ENCODE measurements around the gene TRIM52. TPM values are rescaled to one million over a fixed set of nuclear protein-coding genes. Genes with fewer than 3 reads are reported as not detected.

Gene TRIM52
- total and polyA plus RNA-seq, 2 of the 4 experiments (the other 2 are of a cell fraction): 2.3 to 6.9 TPM

DNA sequence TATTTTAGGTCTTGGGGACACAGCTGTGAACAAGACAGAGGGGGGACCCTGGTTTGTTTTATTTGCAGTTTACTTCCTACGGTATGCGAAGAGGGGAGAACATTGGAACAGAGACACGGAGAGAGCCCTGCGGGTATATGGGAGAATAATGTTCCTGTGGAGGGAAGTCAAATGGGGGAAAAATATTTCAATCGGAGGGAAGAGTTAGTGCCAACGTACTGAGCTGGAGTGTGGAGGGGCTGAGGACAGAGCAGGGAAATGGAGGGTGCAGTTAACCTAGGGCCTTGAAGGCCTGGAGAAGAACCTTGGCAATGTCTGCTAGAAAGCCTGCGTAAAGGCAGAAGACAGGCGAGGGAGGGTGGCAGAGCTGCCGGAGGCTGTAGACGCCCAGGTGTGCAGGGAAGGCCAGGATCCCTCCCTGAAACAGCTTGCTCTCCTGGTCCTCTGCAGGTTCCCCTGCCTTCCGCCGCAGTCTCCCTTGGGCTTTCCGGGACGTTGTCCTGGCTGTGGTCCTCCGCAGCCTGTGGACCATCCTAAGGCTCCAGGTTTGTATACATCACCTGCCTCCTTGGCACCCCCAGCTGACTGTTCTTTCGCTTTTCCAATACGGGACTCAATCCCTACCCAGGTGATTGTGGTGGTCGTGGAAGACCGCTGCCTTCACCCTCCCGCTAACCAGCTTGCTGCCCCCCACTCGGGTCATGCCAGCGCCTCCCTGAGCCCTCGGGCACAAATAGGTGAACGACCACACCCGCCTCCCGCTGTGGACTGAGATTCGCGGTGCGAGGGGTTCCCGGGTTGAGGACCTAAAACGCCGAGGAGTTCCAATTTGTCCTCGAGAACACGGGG, 15.3 kb downstream of the TRIM52 start:
- H3K56ac ChIP-seq (ENCODE audit: extremely low read depth, insufficient read depth, low read length): peak overlapping the region; percentile 91
- H3K4ac ChIP-seq (ENCODE audit: low read depth, low read length): peak overlapping the region; percentile 94
- TF ChIP-seq CEBPB (IDR thresholded peaks at IDR 0.05; ENCODE audit: low read depth, low read length) (no peak), RCOR1 (IDR thresholded peaks at IDR 0.05; ENCODE audit: insufficient replicate concordance, low read length) (no peak)
- peaks cover 55% of the 10 kb centered on the region for H4K20me1 ChIP-seq (ENCODE audit: insufficient read depth, low read length)
- peak overlapping the region; percentile 83 for H2BK5ac ChIP-seq (ENCODE audit: low read depth, low read length, poor library complexity, severe bottlenecking)
- dilution Hi-C loops (cut with HindIII; ENCODE audit: low sequenced_read_pairs, unreplicated experiment) (no loop called here), in situ Hi-C loops (cut with MboI; ENCODE audit: low sequenced_read_pairs) (no loop called here), intact Hi-C loops (cut with micrococcal nuclease) (loop anchor here (1.0 kb wide), 2 partner anchors 16 to 54 kb away; partner anchors contain the start of gene TRIM52)
- H2AK5ac ChIP-seq (ENCODE audit: low read depth, low read length): peak overlapping the region; percentile 99
- H3K4me2 ChIP-seq (ENCODE audit: low read depth, low read length): peak overlapping the region; percentile 93
- peak overlapping the region; percentile 12; the same call in 1 of the 3 replicates for H2BK15ac ChIP-seq (ENCODE audit: low read depth, low read length)
- H4K8ac ChIP-seq (ENCODE audit: low read depth in 2 of 2, low read length in 2 of 2): peak overlapping the region; percentile 98 to 99
- H3K36me3 ChIP-seq (ENCODE audit: control insufficient read depth, insufficient read depth, low read length): peaks cover 31% of the 10 kb centered on the region
- H3K27ac ChIP-seq (ENCODE audit: insufficient read depth, low read length): peak overlapping the region; percentile 97
- CTCF ChIA-PET: no interaction called here
- H2AFZ ChIP-seq (replicated peaks; ENCODE audit: low read length, poor library complexity): peak overlapping the region; percentile 91
- 40% methylated on average over 20 of the region's 34 CpGs; no CpG with 5 or more reads in 1 of the 2 experiments for WGBS, 2 experiments (ENCODE audit: extremely low coverage in 2 of 2, insufficient read length in 1 of 2)
- H3K23ac ChIP-seq (ENCODE audit: low read depth, low read length): peak overlapping the region; percentile 88
- peaks cover 25% of the 10 kb centered on the region for H3K9me1 ChIP-seq (ENCODE audit: insufficient read depth, low read length)
- BruUV-seq (replicated peaks): no TSS peak
- no peaks in the 10 kb centered on the region for H3K27me3 ChIP-seq (ENCODE audit: control insufficient read depth, insufficient read depth, low read length)
- H2BK120ac ChIP-seq (ENCODE audit: low read depth, low read length): peak overlapping the region; percentile 74
- DNase-seq (no peak), ATAC-seq (ENCODE audit: low read depth) (no peak)
- H2AK9ac ChIP-seq (replicated peaks; ENCODE audit: low read depth, low read length, poor library complexity): peak overlapping the region; percentile 100
- peak overlapping the region; percentile 98 for H4K91ac ChIP-seq (ENCODE audit: insufficient read depth, low read depth, low read length)
- H2BK20ac ChIP-seq (ENCODE audit: low read depth, low read length): peak overlapping the region; percentile 22; the same call in 1 of the 2 replicates
- POLR2A ChIA-PET (ENCODE audit: unreplicated experiment): no interaction called here
- H3K14ac ChIP-seq (replicated peaks; ENCODE audit: low read depth, low read length): peak overlapping the region; percentile 99
- peaks cover 18% of the 10 kb centered on the region for H3K4me1 ChIP-seq (ENCODE audit: control insufficient read depth, insufficient read depth, low read length)
- peak overlapping the region; percentile 86 for H3K4me3 ChIP-seq (ENCODE audit: insufficient read depth, low read depth, low read length)
- H3K18ac ChIP-seq (ENCODE audit: low read depth, low read length): peak overlapping the region; percentile 70
- H3K79me1 ChIP-seq (ENCODE audit: low read depth in 1 of 2, low read length in 2 of 2): peaks cover 11 to 58% of the 10 kb centered on the region in 2 experiments
- H4K5ac ChIP-seq (ENCODE audit: low read depth, low read length): peak overlapping the region; percentile 98
- H3K9ac ChIP-seq (ENCODE audit: low read depth, low read length): peak overlapping the region; percentile 97
- H3K9me3 ChIP-seq (ENCODE audit: control insufficient read depth, insufficient read depth, low read length): no peaks in the 10 kb centered on the region

All from IMR-90 (cell line).